ENCODE results near the gene CAMK2G. TPM values are rescaled to one million over a fixed set of nuclear protein-coding genes. Genes with fewer than 3 reads are reported as not detected.

Gene CAMK2G
- total RNA-seq, 1 experiment from 2014 or later = 30.2 TPM

GRCh38 chr10:73814896-73815718 lies 59.2 kb downstream of the CAMK2G start:
- Histone ChIP-seq H3K27ac (peak overlapping the region; percentile 50), H3K36me3 (peaks cover 3% of the 10 kb centered on the region; the same call in 1 of the 2 replicates), H3K9me3 (replicated peaks) (no peaks in the 10 kb centered on the region), H3K4me1 (peaks cover 18% of the 10 kb centered on the region), H3K27me3 (no peaks in the 10 kb centered on the region), H3K4me3 (no peak overlapping the region)
- peak in 1 of 2 experiments; percentile 55 for DNase-seq

- H3K4me3 ChIP-seq = no peak overlapping the region
- peak; percentile 91 to 92 for DNase-seq
These were observed 60.0 kb downstream of the CAMK2G start for GRCh38 chr10:73814276-73814895.

GRCh38 chr10:73813333-73813732 lies 61.0 kb downstream of the CAMK2G start:
- peaks cover 18% of the 10 kb centered on the region for H3K4me1 ChIP-seq
- H3K9me3 ChIP-seq (replicated peaks) = no peaks in the 10 kb centered on the region
- DNase-seq = no peak
- peaks cover 3% of the 10 kb centered on the region; the same call in 1 of the 2 replicates for H3K36me3 ChIP-seq
- no peaks in the 10 kb centered on the region for H3K27me3 ChIP-seq
- H3K4me3 ChIP-seq = no peak overlapping the region
- H3K27ac ChIP-seq = no peak overlapping the region

More at GRCh38 chr10:73814276-73814895, 60.0 kb downstream of the CAMK2G start:
- Histone ChIP-seq H3K36me3 (peaks cover 3% of the 10 kb centered on the region; the same call in 1 of the 2 replicates), H3K27ac (peak overlapping the region; percentile 50), H3K27me3 (no peaks in the 10 kb centered on the region), H3K4me1 (peaks cover 18% of the 10 kb centered on the region), H3K9me3 (replicated peaks) (no peaks in the 10 kb centered on the region)

DNA sequence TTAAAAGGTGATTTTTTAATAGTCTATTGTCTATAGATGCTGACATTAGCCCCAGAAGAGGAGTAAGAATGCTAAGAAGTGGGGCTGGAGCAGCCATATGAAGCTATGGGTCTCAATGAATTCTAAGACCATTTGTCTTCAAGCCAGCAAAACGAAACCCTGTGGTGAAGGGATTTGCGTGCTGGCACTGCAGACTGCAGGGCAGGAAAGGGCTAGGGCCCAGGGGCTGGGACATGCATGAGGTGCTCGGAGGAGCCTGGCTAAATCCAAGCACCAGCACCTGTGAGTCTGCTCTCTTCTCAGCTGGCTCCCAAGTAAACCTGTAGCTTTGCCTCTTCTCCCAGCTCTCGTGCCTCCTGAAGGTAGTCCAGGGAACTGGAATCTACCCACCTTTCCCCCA lies 61.7 kb downstream of the CAMK2G start:
- Histone ChIP-seq H3K36me3 (peaks cover 3% of the 10 kb centered on the region; the same call in 1 of the 2 replicates), H3K9me3 (replicated peaks) (no peaks in the 10 kb centered on the region), H3K27ac (no peak overlapping the region), H3K27me3 (no peaks in the 10 kb centered on the region), H3K4me1 (peaks cover 18% of the 10 kb centered on the region), H3K4me3 (no peak overlapping the region)
- peak in 1 of 2 experiments; percentile 44 for DNase-seq

GRCh38 chr10:73810735-73811465 lies 63.5 kb downstream of the CAMK2G start:
- peaks cover 14% of the 10 kb centered on the region; the same call in 1 of the 2 replicates for H3K36me3 ChIP-seq
- no peaks in the 10 kb centered on the region for H3K27me3 ChIP-seq

DNA sequence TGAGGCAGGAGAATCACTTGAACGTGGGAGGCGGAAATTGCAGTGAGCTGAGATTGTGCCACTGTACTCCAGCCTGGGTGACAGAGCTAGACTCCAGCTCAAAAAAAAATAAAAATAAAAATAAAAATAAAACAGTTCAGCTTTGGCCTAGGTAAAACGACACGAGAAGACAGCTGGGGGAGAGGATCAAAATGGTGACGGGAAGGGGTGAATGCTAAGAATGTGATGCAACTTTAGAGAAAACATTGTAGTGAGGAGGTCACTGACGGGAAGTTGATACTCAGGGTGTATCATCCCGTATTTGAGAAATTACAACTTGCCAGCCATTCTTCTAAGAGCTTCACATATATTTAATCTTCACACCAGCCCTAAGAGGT lies 64.0 kb downstream of the CAMK2G start:
- Histone ChIP-seq H3K36me3 (peaks cover 19% of the 10 kb centered on the region; the same call in 1 of the 2 replicates), H3K4me1 (peaks cover 18% of the 10 kb centered on the region), H3K9me3 (replicated peaks) (no peaks in the 10 kb centered on the region), H3K27ac (no peak overlapping the region), H3K27me3 (no peaks in the 10 kb centered on the region), H3K4me3 (peak overlapping the region; percentile 93)
- no peak for DNase-seq

More at GRCh38 chr10:73810735-73811465, 63.5 kb downstream of the CAMK2G start:
- peaks cover 18% of the 10 kb centered on the region for H3K4me1 ChIP-seq
- H3K27ac ChIP-seq = peak overlapping the region; percentile 54; the same call in 1 of the 2 replicates
- H3K9me3 ChIP-seq (replicated peaks) = no peaks in the 10 kb centered on the region
- peak in 1 of 2 experiments; percentile 40 for DNase-seq
- peak overlapping the region; percentile 93 for H3K4me3 ChIP-seq

DNA sequence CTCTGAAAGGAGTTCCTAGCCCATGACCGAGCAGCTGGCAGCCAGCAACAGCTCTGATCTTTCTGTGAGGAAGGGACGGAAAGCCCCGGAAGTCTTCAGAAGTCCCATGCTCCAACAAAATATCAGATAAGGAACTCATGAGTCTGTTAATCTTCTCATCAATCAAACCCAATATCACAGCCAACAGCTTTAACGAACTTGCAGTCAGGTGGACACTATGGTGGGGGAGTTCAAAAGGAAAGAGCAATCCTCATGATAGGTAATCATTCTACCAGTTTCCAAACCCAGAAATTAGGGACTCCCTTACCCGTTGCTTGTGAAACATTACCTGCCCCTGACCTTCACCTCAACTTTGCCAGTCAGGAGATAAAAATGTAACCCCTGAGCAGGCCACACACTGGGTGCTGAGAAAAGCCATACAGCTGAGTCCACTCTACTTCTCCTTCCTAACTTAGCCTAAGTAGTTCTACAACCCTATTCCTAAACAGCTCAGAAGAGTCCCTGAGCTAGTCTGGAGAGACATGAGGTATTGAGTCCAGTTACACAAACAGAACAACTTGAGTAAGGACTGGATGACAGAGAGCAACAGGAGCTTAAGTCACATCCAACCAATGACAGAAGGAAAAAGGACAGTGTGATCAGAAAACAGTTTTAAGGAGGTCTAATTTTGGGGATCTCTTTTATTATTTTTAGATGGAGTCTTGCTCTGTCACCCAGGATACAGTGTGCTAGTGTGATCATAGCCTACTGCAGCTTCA lies 65.1 kb downstream of the CAMK2G start:
- H3K36me3 ChIP-seq = peaks cover 22% of the 10 kb centered on the region
- no peak overlapping the region for H3K27ac ChIP-seq
- H3K4me3 ChIP-seq = no peak overlapping the region
- peaks cover 10% of the 10 kb centered on the region; the same call in 1 of the 2 replicates for H3K4me1 ChIP-seq
- DNase-seq = no peak
- no peaks in the 10 kb centered on the region for H3K27me3 ChIP-seq
- H3K9me3 ChIP-seq (replicated peaks) = no peaks in the 10 kb centered on the region

DNA sequence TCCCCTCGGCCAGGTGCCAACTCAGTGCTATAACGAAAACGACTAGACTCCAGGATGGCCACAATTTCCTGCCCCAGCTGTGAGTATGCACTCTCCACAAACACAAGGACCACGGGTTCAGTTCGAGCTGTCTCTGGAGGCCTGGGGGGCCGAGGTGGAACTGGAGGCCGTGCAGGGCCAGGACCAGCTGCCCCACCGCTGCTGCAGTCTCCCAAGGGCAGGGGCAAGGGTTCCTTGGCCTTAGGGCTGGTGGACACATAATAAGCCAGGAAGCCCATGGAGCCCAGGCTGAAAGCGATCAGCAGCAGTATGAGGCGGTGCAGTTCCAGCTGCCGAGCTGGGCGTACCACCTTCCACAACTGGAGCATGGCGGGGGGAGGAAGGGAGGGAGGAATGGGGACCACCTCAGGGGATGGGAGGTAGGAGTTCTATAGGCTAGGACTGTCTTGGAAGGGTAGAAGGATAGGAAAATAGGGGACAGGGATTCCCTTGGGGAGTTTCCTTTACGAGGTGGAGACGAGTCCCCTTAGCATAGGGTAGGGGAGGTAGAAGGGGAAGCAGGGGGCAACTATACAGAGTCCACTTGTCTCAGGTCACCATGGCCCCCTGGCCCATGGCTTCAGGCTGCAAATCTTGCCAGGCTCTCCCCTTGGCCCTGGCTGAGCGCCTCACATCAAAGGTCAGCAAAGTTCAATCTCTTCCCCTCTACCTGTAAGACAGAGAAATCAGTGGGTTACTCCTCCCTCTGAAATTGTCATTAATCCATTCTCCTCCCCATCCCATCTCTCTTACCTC lies 66.1 kb downstream of the CAMK2G start:
- no peak for DNase-seq
- Histone ChIP-seq H3K4me3 (no peak overlapping the region), H3K27me3 (no peaks in the 10 kb centered on the region), H3K9me3 (replicated peaks) (no peaks in the 10 kb centered on the region), H3K36me3 (peaks cover 27% of the 10 kb centered on the region), H3K27ac (no peak overlapping the region), H3K4me1 (peaks cover 6% of the 10 kb centered on the region; the same call in 1 of the 2 replicates)

DNA sequence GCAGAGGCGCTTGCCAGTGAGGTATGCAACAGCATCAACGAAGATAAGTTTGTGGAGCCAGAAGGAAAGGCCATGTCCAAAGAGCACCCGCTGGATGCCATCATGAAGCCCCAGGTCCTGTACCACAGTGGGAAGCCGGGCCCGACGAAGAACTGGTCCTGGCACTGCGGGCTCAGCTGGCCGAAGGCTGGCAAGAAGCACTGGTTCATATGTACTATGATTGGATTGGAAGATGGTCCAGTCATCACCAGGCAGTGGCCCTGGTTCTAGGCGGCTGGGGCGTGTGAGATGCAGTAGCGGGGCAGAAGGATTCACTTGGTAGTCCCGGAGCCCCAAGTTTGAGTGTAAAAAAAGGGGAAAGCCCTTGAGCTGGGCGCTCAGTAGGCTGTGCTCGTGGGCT lies 66.9 kb downstream of the CAMK2G start:
- H3K27me3 ChIP-seq = no peaks in the 10 kb centered on the region
- no peak overlapping the region for H3K4me3 ChIP-seq
- H3K4me1 ChIP-seq = peaks cover 4% of the 10 kb centered on the region; the same call in 1 of the 2 replicates
- H3K27ac ChIP-seq = no peak overlapping the region
- no peaks in the 10 kb centered on the region for H3K9me3 ChIP-seq (replicated peaks)
- no peak for DNase-seq
- peaks cover 28% of the 10 kb centered on the region for H3K36me3 ChIP-seq

DNA sequence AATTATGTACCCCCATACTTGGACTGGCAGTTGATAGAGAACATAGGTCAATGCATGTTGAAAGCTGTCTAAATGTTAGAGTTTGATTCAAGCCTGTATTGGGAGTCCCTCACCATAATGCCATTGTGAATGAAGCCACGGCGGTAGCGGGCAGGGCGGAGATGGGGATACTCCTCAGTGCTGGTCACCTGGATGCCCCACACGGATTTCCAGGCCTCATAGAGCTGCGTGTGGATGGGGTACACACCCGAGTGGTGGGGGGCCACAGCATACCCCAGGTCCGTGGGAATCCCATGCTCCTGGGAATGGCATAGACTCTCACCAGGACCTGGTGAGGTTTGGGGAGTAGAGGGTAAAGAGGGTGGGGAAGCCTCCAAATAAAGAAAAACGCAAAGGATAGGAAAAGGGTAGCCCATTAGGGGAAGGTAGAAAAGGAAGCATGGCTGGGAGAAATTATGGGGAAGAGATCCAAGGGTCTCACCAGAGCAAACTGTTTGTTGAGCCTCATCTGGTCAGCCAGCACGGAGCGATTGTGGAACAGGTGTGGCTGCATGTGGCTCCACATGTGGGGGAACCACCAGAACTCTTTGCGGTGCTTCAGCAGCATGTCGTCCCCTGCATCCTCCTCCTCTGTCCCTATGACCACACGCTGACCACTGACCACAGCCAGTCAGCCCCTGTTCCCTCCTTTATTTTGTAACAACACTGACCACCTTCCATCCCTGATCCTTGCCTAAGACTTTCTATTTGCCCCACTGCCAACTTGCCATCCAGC lies 68.0 kb downstream of the CAMK2G start:
- no peaks in the 10 kb centered on the region for H3K27me3 ChIP-seq
- no peaks in the 10 kb centered on the region for H3K9me3 ChIP-seq (replicated peaks)
- H3K27ac ChIP-seq = no peak overlapping the region
- peaks cover 38% of the 10 kb centered on the region for H3K36me3 ChIP-seq
- no peak for DNase-seq
- H3K4me1 ChIP-seq = no peaks in the 10 kb centered on the region
- no peak overlapping the region for H3K4me3 ChIP-seq

GRCh38 chr10:73803680-73804286 lies 70.6 kb downstream of the CAMK2G start:
- Histone ChIP-seq H3K4me1 (no peaks in the 10 kb centered on the region), H3K27me3 (no peaks in the 10 kb centered on the region), H3K27ac (no peak overlapping the region), H3K9me3 (replicated peaks) (no peaks in the 10 kb centered on the region), H3K4me3 (no peak overlapping the region), H3K36me3 (peaks cover 43% of the 10 kb centered on the region)
- no peak for DNase-seq

DNA sequence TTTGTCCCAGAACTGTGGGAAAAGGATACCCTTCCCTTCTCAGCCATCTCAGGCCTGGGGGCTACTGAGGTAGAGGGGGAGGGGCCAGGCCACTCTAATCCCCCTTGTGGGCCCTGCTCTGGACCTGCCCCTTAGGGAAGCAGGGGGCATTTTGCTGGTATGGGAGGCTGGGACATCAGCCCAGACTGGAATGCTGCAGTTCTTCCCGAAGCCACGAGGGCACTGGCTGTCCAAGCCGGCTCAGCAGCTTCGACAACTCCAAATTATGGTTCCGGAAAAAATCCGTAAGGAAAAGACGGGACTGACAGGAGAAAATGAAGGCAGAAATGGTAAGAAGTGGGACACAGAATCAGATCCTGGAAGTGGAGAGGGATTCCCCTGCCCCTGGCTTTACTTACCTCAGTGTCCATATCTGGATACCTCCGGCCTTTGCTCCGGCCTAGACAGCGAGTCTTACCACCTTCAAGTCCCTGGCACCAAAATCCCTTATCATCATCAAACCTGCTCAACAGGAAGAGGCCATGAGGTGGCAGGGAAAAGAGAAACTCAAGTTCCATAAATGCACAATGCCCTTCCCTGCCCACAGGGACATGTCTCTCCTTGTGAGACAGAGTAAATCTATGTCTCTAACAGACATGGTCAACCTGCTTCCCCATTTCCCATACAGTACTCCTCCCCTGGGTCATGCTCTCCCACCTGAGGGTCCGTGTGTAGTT lies 71.9 kb downstream of the CAMK2G start:
- H3K9me3 ChIP-seq (replicated peaks) = no peaks in the 10 kb centered on the region
- no peaks in the 10 kb centered on the region for H3K27me3 ChIP-seq
- H3K27ac ChIP-seq = no peak overlapping the region
- H3K4me1 ChIP-seq = no peaks in the 10 kb centered on the region
- H3K4me3 ChIP-seq = no peak overlapping the region
- no peak for DNase-seq
- peaks cover 54% of the 10 kb centered on the region for H3K36me3 ChIP-seq
